Lower lobe of right lung (tissue), 2 donors: ENCODE results near the gene TMEM247. TPM values are rescaled to one million over a fixed set of nuclear protein-coding genes. Genes with fewer than 3 reads are reported as not detected.

Source experiments
- ATAC-seq, 2 donors: fragments of 200-7000 bp; cut with Tn5 transposase; one replicate each; pipeline ENCODE4 v1.9.1; 2020 to 2022; ENCODE audit warnings: mild to moderate bottlenecking in 2 of 2, moderate library complexity in 2 of 2
- DNase-seq: peaks from one replicate; pipeline ENCODE4 v3.0.0-alpha.2; 2020
- H3K27ac ChIP-seq: fragments of 200-600 bp; one replicate; pipeline ENCODE4 v1.8.0; 2022
- H3K27me3 ChIP-seq: fragments of 200-600 bp; one replicate; pipeline ENCODE4 v1.8.0; 2022; ENCODE audit warnings: low read depth
- H3K36me3 ChIP-seq: fragments of 200-600 bp; one replicate; pipeline ENCODE4 v1.8.0; 2022; ENCODE audit warnings: mild to moderate bottlenecking
- H3K4me1 ChIP-seq: fragments of 200-600 bp; one replicate; pipeline ENCODE4 v1.8.0; 2022
- H3K4me3 ChIP-seq: fragments of 200-600 bp; one replicate; pipeline ENCODE4 v1.8.0; 2022; ENCODE audit warnings: mild to moderate bottlenecking
- H3K9me3 ChIP-seq: fragments of 200-600 bp; one replicate; pipeline ENCODE4 v1.8.0; 2022
- intact Hi-C: fragments of 100-400 bp; cut with DNase I; formaldehyde crosslinking; loops from one replicate; pipeline ENCODE4 v1.11.0; 2022
- total RNA-seq: library from RNA; stranded (reverse); fragmentation: NEBNext Ultra II Directional; extraction: Animal tissue kit (Norgen Biotek cat#: 25700); gene quantifications from one replicate; pipeline ENCODE4 v1.2.1, GENCODE V29; 2021
- TF ChIP-seq, protein P1 (sequence below): fragments of 200-600 bp; IDR thresholded peaks from one replicate; pipeline ENCODE4 v1.8.0; 2022; ENCODE audit warnings: antibody characterized with exemption, mild to moderate bottlenecking
- donor health status: DM: no; HTN: yes; CAD: no; lungs with severe emphysema.

TMEM247 gene
- total RNA-seq, 1 donor from 2014 or later, result not detected

DNA sequence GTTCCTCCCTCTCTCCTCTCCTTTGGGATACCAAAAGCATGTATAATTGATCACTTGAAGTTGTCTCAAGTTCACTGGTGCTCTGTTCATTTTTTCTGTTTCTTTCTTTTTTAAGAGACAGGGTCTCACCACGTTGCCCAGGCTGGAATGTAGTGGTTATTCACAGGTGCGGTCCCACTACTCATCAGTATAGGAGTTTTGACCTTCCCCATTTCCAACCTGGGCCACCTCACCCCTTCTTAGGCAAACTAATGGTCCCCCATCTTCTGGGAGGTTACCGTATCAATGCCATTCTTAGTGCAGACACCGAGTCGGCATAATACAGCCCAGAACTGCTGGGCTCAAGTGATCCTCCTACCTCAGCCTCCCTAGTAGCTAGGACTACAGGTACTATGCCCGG lies 31.3 kb upstream of the TMEM247 start:
- H3K4me3 ChIP-seq, result no peak overlapping the region
- no peaks in the 10 kb centered on the region for H3K36me3 ChIP-seq
- ATAC-seq (no peak), DNase-seq (no peak)
- H3K4me1 ChIP-seq, result no peaks in the 10 kb centered on the region
- no peaks in the 10 kb centered on the region for H3K27me3 ChIP-seq
- intact Hi-C loops, result no loop called here
- no peak overlapping the region for H3K27ac ChIP-seq
- TF ChIP-seq, protein P1, sequence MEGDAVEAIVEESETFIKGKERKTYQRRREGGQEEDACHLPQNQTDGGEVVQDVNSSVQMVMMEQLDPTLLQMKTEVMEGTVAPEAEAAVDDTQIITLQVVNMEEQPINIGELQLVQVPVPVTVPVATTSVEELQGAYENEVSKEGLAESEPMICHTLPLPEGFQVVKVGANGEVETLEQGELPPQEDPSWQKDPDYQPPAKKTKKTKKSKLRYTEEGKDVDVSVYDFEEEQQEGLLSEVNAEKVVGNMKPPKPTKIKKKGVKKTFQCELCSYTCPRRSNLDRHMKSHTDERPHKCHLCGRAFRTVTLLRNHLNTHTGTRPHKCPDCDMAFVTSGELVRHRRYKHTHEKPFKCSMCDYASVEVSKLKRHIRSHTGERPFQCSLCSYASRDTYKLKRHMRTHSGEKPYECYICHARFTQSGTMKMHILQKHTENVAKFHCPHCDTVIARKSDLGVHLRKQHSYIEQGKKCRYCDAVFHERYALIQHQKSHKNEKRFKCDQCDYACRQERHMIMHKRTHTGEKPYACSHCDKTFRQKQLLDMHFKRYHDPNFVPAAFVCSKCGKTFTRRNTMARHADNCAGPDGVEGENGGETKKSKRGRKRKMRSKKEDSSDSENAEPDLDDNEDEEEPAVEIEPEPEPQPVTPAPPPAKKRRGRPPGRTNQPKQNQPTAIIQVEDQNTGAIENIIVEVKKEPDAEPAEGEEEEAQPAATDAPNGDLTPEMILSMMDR, result no peak
- H3K9me3 ChIP-seq, result no peaks in the 10 kb centered on the region

DNA sequence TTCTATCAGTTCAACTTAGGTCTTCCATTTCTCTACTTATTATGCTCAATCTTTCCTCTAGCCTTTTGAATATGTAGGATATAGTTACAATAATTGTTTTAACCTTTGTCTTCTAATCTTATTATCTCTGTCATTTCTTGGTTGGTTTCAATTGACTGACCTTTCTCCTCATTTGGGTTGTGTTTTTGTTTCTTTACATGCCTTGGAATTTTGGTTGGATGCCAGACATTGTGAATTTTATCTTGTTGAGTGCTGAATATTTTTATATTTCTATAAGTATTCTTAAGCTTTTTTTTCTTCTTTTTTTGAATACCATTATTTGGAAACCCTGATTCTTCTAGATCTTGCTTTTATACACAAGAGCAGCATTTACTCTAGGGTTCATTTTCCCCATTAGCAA lies 30.7 kb upstream of the TMEM247 start:
- Histone ChIP-seq H3K4me3 (no peak overlapping the region), H3K36me3 (no peaks in the 10 kb centered on the region), H3K4me1 (no peaks in the 10 kb centered on the region), H3K9me3 (no peaks in the 10 kb centered on the region), H3K27me3 (no peaks in the 10 kb centered on the region), H3K27ac (no peak overlapping the region)
- ATAC-seq (no peak), DNase-seq (no peak)
- intact Hi-C loops, result no loop called here
- TF ChIP-seq, protein P1, result no peak

DNA sequence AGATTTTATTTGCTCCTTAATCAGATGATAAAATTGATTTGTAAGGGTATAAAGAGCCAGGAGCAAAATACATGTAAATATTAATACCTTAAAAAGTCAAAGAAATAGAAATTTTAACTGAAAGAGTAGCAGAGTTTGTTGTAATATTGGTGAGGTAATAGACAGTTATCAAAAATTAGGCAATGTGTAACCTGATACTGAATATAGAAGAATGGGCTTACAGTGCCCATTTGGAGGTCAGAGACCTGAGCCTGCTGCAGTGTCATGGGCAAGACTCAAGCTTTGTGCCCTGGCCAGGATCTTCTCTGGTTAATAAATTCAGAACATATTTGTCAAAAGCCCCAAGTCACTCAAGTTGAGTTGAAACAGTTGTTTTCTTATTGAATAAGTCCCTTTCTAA lies 29.7 kb upstream of the TMEM247 start:
- Histone ChIP-seq H3K27me3 (no peaks in the 10 kb centered on the region), H3K4me1 (no peaks in the 10 kb centered on the region), H3K27ac (no peak overlapping the region), H3K4me3 (no peak overlapping the region), H3K9me3 (no peaks in the 10 kb centered on the region), H3K36me3 (no peaks in the 10 kb centered on the region)
- ATAC-seq (no peak), DNase-seq (no peak)
- intact Hi-C loops, result no loop called here
- TF ChIP-seq, protein P1, result no peak

DNA sequence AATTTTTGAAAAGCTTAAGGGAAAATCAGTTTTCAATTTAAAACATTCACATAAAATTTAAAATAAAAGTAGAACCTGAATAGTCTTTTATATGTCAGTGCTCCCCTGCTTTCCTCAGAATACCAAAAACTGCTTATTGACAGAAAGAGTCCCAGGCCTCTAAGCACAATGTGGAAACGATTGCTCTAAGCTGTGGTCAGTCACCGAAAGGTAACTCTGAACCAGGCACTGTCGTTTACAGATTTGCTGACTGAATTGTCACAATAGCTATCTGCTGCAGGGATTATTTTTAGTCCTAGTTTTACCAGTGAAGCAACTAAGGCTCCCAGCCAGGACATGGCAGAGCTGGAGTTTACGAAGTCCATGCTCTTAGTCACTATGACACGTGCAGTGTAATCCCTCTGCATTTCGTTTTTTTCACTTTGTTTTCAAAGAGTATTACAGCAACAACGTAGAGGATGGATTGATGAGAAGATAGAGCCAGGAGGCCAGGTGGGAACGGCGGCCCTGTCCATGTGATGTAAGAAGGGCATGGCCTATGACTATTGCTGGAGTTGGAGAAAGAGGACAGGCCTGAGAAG lies 28.1 kb upstream of the TMEM247 start:
- no peaks in the 10 kb centered on the region for H3K4me1 ChIP-seq
- H3K9me3 ChIP-seq, result no peaks in the 10 kb centered on the region
- TF ChIP-seq, protein P1, result no peak
- DNase-seq, result no peak
- intact Hi-C loops, result no loop called here
- no peak overlapping the region for H3K4me3 ChIP-seq
- no peaks in the 10 kb centered on the region for H3K27me3 ChIP-seq
- no peak for ATAC-seq
- no peaks in the 10 kb centered on the region for H3K36me3 ChIP-seq
- H3K27ac ChIP-seq, result no peak overlapping the region

DNA sequence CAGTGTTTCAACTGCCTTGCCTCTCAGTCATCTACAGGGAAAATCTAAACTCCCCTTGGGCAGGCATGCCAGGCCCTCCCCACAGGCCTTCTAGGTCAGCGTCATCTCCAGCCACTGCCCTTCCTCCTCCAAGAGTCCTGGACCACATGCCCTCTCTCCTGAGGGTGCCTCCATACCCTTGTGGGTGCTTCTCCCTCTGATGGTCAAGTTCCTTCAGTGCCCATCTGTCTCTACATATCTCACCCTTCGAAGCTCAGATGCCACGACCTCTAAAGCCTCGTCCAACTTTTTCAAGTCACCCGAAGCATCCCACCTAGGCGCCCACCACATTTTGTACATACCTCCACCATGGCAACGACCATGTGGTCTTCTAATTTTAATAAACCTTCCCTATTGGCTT lies 22.6 kb upstream of the TMEM247 start:
- H3K27me3 ChIP-seq, result no peaks in the 10 kb centered on the region
- H3K27ac ChIP-seq, result no peak overlapping the region
- DNase-seq, result no peak
- intact Hi-C loops, result no loop called here
- no peaks in the 10 kb centered on the region for H3K36me3 ChIP-seq
- no peaks in the 10 kb centered on the region for H3K9me3 ChIP-seq
- no peak for ATAC-seq
- peaks cover 34% of the 10 kb centered on the region for H3K4me1 ChIP-seq
- TF ChIP-seq, protein P1, result no peak
- no peak overlapping the region for H3K4me3 ChIP-seq
